Caki2 (cell line): ENCODE measurements around the gene LMBR1. TPM values are rescaled to one million over a fixed set of nuclear protein-coding genes. Genes with fewer than 3 reads are reported as not detected.
"Not testable (repeated sequence)": the region's sequence is repeated elsewhere in the genome, so short reads cannot be mapped to it uniquely, and the experiment has no call there.

Experiments used
- DNase-seq: peaks from one replicate; pipeline ENCODE4 v3.0.0-alpha.2; 2015; ENCODE audit warnings: low read depth
- in situ Hi-C: cut with HindIII; loops from 2 replicates; pipeline ENCODE4 v1.10.0; 2016; ENCODE audit warnings: low sequenced_read_pairs, low pct_unique_long_range_greater_than_20kb, mixed read lengths
- total RNA-seq: library from RNA; depleted of rRNA; stranded (reverse); fragments of >200 nt; shearing (Covaris generic); gene quantifications from 2 replicates; pipeline ENCODE4 v1.2.3, GENCODE V29; 2014; ENCODE audit warnings: low replicate concordance

LMBR1 gene
- total RNA-seq, 1 experiment from 2014 or later = 78.3 TPM

DNA sequence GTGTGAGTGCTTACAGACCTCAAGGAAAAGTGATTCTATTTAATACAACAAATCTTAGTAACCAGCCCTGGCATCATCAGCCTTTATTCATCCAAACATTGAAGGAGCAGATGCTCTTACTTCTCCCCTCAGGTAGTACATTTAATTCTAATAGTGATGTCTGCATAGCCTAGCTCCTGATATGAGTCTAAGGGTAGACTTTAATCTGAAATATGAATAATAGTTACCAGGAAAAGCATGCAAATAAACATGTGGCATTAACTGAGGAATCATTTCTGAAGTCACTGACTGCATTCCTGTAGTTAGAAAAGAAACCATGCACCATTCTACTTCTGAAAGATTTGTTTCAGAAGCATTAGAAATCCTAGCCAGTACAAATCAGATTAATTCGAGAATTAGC is 25.7 kb upstream of the LMBR1 start:
- DNase-seq = no peak
- in situ Hi-C loops = no loop called here

DNA sequence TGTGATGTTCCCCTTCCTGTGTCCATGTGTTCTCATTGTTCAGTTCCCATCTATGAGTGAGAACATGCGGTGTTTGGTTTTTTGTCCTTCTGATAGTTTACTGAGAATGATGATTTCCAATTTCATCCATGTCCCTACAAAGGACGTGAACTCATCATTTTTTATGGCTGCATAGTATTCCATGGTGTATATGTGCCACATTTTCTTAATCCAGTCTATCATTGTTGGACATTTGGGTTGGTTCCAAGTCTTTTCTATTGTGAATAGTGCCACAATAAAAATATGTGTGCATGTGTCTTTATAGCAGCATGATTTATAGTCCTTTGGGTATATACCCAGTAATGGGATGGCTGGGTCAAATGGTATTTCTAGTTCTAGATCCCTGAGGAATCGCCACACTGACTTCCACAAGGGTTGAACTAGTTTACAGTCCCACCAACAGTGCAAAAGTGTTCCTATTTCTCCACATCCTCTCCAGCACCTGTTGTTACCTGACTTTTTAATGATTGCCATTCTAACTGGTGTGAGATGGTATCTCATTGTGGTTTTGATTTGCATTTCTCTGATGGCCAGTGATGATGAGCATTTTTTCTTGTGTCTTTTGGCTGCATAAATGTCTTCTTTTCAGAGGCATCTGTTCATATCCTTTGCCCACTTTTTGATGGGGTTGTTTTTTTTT is 16.7 kb upstream of the LMBR1 start:
- DNase-seq, in situ Hi-C loops: not testable (repeated sequence)

DNA sequence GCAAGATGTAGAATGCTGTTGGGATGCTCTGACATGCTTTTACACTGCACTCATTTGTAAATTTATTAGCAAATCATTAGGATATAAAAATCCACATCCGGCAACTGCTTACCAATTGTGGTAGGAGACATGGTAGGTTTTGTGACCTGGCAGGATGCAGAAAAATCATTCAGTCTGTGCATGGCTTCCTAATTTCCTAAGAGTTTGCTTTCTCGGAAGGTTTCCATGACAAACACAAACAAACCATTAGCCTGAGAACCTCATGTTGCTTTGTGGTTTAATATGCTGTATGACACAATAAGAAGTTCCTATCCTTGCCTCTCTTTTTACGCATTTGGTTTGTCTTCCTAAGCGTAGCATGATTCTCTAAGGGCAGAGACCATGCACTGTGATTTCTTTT is 14.7 kb upstream of the LMBR1 start:
- in situ Hi-C loops = no loop called here
- peak; percentile 46 for DNase-seq

DNA sequence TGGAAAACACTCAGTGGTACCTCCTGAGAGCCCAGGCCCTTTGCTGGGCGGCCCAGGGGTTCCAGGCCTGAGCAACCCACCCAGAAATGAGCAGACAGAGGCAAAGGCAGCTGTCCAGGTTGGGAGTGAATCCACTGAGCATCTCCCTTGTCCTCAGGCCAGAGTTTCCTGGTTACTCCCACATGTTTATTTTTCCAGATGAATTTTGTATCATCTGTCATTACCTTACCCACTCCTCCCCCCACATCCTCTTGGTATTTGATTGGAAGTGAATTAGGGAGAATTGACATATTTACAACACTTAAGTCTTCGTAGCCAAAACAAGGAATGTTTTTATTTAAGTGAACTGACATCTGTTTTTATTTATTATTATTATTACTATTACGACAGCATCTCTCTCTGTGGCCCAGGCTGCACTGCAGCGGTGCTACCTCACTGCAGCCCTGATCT is 13.2 kb upstream of the LMBR1 start:
- in situ Hi-C loops = no loop called here

DNA sequence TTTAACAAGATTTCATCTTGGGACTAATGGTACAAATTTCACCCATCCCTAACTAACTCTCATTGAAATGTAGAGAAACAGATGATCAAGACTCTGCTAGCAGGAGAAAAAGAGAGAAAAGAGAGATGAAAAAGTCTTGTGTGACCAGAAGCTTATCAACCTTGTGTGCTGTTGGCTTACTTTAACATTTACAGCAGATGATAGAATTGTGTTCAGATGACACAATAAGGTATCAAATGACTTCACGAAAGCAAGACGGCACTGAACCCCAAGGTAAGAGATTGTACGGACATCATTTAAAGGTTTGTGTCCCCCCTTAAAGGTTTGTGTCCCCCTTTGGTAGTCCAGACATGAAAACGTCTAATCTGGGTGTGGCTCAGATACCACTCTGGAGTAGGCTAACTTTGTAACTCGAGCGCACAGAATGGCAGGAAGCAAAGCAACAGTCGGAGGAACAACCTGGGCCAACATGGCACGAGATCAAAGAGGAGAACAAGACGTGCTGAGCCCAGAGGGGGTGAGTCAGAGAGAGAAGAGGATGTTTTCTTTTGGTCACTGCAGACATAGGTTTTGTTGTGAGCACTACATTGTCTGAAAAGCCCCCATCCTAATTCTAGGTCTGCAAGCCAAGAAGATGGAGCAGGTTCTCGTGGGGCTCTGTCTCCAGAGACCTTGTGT is 10.4 kb upstream of the LMBR1 start:
- in situ Hi-C loops = no loop called here
- peak; percentile 21 for DNase-seq

More for the DNA sequence above, 13.2 kb upstream of the LMBR1 start:
- no peak for DNase-seq

DNA sequence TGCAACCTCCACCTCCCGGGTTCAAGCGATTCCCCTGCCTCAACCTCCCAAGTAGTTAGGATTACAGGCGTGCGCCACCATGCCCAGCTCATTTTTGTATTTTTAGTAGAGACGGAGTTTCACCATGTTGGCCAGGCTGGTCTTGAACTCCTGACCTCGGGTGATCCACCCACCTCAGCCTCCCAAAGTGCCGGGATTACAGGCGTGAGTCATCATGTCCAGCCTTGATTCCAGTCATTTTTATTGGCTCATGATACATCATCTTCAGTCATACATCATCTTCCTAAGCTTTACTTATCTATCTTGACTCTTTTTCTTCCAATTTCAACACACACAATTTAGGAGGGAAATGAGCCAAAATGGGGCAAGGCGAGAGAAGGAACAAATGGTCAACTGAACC is 7.1 kb upstream of the LMBR1 start:
- in situ Hi-C loops, DNase-seq: not testable (repeated sequence)

DNA sequence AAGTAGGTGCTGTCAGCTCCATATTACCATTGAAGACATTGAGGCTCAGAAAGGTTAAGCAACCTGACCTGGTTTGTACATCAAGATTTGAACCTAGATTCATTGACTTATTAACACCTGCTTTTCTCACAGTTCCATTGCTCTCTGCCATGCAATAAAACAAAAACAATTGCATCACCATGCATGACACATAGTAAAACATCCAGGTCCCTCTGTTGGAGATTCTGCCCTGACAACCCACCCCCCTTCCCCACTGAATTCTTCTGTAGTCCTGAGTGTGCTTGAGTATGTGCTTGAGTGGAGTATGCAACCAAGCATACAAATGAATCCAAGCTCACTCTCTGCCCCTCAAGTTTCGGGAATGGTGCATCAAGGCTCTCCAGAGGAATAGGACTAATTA is 6.0 kb upstream of the LMBR1 start:
- in situ Hi-C loops = no loop called here

DNA sequence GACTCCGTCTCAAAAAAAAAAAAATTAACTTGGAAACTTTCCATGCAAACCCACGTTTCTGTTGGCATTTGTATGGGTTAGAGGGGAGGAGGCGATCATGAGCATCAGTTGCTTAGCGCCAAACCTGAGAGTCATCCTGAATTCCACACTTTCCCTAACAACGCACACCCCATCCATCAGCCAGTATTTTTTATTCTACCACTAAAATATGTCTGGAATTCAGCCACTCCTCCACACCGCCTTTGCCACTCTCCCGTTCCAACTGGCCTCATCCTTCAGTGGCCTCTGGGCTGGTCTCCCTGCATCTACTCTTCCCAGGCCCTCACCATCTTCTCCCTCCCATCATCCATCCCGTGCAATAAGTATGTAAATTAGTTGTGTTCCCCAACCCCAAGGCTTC is 4.7 kb upstream of the LMBR1 start:
- in situ Hi-C loops = no loop called here
- DNase-seq = peak; percentile 97

More for the DNA sequence above, 6.0 kb upstream of the LMBR1 start:
- DNase-seq = peak; percentile 57

DNA sequence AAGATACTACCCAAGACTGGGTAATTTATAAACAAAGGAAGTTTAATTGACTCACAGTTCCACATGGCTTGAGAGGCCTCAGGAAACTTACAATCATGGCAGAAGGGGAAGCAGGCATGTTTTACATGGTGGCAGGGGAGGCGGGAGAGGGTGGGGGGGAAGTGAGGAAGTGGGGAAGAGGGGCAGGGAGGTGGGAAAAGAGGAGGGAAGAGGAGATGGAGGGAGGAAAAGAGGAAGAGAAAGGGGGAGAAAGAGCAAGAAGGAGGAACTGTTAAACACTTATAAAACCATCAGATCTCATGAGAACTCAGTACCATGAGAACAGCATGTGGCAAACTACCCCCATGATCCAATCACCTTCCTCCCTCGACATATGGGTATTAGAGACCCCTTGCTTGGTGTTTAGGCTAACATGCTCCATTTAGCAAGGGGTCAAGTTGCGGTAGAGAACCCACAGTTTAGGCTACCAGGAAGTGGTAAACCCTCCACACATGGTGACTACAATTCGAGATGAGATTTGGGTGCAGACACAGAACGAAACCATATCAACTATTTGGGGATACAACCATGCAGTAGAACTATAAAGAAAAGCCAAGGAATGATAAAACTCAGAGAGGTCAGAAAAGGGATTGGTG is 3.5 kb upstream of the LMBR1 start:
- DNase-seq = no peak
- in situ Hi-C loops = no loop called here

DNA sequence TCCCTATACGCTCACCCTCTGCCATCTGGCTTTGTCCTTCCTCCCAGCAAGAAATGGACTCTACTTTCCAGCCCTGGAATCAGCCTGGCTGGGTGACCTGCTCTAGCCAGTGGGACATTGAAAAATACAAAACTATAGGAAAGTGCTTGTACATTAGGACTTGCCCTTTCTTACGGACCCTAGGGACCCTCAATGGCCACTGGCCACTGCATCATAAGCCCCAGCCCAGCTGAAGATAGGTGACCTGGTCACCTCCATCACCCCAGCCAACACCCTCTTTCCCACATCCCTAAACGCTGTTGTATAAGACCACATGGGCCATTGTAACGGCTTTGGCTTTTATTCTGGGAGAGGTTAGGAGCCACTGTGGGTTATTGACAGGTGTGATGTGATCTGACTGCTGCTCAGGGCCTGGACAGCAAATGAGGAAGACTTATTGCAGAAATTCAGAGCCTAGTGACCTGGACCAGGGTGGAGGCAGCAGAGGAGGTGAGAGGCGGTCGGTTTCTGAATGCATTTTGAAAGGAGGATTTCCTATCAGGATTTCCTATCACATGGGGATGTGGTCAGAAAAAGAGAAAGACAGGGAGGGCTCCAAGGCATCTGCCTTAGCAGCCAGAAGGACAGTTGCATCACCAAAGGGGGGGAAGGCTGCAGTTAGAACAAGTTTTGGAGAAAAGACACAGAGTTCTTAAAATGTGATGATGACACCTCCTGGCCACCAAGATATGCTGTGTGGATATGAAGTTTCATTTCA is 2.2 kb upstream of the LMBR1 start:
- DNase-seq = no peak

DNA sequence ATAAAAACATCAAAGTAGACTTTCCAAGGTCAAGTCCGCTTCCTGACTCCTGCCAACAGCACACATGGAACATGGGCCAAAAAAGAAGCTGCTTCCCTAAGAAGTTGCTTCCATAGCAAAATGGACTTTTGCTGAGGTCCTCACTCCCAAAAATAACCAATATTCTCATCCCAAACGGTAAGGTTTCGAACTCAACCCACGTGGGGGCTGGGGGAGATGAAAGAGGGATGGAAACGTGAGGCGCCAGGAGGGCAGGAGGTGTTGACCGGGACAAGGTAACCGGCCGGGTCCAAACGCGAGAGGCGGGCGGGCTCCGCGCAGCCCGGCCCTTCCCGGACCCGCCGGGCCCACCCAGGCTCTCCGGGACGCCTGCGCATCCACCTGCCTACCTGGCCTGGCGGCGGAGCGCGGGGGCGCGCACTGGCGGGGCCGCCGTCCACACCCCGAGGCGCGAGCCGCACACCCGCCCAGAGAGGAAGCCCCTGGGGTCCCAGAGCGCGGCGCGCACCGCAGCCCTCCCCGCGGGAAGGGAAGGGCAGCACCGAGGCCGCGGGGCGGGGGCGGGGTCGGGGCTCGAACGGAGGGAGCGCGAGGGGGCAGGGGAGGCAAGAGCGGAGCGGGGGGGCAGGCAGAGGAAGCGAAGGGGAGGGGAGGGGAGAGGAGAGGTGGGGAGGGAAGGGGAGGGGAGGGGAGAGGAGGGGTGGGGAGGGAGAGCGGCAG is 742 bp downstream of the LMBR1 start:
- in situ Hi-C loops = no loop called here
- peak; percentile 45 for DNase-seq

More for the DNA sequence above, 2.2 kb upstream of the LMBR1 start:
- in situ Hi-C loops = no loop called here

DNA sequence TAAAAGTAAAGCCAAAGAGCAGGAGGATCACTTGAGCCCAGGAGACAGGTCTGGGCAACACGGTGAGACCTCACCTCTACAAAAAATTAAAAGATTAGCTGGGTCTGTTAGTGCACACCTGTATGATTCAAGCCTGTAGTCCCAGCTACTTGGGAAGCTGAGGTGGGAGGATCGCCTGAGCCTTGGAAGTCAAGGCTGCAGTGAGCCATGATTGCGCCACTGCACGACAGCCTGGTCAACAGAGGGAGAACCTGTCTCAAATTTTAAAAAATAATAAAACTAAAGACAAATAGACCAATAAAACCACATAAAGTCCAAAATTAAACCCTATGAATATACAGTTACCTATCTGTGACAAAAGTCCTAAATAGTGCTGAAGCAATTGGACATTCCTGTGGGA is 3.2 kb downstream of the LMBR1 start:
- DNase-seq = no peak
- in situ Hi-C loops = no loop called here

DNA sequence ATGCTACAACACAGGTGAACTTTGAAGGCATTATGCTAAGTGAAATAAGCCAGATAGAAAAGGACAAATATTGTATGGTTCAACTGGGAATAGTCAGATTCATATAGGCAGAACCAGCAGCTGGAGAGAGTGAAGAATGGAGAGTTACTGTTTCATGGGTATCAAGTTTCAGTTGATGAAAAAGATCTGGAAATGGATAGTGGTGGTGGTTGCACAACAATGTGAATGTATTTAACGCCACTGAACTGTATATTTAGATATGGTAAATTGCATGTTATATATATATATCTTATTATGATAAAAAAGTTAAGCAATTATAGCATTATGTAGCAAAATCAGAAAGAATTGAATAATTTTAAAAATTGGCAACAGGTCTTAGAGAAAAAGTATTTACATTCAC is 3.9 kb downstream of the LMBR1 start:
- DNase-seq = no peak
- in situ Hi-C loops = no loop called here

DNA sequence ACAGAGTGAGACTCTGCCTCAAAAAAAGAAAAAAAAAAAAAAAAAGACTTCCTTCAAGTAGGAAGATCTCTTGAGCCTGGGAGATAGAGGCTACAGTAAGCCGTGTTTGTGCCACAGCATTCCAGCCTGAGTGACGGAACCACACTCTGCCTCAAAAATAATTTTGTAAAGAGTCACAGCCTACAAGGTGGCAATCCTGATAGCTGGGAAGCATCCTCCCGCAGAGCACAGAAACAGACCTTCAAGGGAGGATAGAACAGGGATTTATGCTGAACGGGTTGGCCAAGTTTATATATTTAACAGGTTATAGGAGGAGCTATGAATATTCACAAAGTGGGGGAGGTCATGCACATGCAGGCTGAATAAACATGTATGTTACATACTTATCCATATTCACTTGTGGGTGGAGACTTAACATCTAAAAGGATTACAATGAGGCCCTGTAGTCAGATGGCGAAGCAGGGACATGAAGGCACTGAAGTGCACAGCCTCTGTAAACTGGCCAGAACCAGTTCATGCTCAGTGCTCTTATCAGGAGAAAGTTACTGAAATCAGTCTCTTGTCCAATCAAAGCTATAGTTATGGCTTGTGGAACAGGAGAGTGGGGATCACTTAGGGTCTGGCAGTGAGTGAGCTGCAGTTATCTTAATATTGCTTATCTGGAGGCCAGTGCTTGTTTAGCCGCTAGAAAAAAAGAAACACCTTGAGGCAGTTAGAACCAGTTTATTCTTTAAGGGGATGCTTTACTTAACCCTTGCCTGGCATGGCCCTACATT is 6.8 kb downstream of the LMBR1 start:
- in situ Hi-C loops = no loop called here
- DNase-seq = no peak

DNA sequence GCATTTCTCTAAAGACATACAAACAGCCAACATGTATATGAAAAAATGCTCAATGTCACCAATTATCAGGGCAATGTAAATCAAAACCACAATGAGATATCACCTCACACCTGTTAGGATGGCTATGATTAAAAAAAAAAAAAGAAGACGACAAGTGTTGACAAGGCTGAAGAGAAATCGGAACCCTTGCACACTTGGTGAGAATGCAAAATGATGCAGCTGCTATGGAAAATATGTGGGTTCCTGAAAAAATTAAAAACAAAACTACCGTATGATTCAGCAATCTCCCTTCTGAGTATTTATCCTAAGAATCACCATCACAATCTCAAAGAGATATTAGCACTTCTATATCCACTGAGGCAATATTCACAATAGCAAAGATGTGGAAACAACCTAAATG is 11.3 kb downstream of the LMBR1 start:
- no peak for DNase-seq
- in situ Hi-C loops = no loop called here

DNA sequence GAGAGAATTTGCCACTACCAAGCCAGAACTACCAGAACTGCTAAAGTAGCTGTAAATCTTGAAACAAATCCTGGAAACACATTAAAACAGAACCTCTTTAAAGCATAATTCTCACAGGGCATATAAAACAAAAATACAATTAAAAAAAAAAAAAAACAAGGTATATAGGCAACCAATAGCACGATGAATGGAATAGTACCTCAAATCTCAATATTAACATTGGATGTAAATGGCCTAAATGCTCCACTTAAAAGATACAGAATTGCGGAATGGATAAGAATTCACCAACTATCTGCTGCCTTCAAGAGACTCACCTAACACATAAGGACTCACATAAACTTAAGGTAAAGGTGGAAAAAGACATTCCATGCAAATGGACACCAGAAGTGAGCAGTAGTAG is 17.2 kb downstream of the LMBR1 start:
- no peak for DNase-seq
- in situ Hi-C loops = no loop called here

DNA sequence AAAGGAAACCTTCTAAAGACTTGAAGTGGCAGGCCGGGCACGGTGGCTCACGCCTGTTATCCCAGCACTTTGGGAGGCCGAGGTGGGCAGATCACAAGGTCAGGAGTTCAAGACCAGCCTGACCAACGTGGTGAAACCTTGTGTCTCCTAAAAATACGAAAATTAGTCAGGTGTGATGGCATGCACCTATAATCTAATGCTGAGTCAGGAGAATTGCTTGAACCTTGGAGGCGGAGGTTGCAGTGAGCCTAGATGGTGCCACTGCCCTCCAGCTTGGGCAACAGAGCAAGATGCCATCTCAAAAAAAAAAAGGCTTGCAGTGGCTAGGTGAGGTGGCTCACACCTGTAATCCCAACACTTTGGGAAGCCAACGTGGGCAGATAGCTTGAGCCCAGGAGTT is 24.6 kb downstream of the LMBR1 start:
- DNase-seq, in situ Hi-C loops: not testable (repeated sequence)
